NCI-H524 (cell line): ENCODE results near the gene ESYT2.

Experiments
- DNase-seq, 2 experiments: peaks; one replicate each; lab custom pipeline; 2025; lab: John Stamatoyannopoulos, UW

The ESYT2 gene

DNA sequence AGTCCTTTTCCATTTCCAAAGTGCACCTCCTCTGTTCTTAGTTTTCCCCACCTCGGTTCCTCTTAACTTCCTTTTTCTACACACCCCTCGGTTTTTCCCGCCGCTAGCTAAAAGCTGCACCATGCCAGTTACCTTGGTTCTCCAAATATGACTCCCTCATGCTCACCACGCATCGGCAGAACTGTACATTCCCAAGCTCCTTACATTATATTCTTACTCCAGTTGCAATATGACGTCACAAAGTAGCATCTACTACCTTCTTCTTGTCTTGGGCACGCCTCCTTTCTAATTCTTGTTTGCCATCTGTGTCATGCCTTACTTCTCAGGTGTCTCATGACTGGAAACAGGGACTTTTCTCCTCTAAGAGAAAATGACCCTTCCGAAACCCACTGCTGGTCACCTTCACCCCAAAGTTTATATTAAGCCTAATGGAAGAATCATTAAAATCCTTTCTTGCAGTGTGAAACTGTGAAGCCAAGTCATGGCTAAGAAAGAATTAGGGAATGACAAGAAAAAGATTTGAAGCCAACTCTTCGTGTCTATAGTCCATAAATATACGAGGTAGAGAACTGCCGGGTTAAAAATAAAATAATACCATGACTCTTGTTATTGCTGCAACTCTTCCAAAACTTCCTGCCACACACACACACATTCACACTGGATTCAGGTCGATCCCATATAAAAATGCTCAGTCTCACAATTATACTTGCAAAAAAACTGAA, 1.7 kb downstream of the ESYT2 start:
- DNase-seq = no peak

DNA sequence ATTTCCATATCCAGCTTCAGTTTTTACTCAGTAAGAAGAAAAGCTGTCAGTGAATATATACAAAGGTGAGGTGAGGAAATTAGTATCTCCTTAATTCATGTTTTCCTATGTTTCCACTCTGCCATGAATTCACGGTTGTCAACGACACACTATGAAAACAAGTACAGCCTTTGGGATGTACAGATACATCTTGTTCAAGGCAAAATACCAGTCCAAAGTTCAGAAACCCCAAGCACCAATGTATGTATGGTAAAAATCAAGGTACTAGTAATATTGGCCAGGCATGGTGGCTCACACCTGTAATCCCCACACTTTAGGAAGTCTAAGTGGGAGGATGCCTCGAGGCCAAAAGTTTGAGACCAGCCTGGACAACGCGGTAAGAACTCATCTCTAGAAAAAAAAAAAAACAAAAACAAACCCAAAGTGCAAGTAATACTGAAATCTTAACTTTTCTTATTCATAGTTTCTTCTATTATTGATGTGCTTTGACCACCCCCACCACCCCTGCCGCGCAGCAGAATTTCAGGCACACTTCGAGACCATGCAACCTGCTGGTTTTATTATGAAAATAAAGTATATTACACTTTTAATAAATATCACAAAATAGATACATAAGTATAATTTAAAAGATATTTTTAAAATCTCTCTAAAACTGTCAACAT, 3.5 kb downstream of the ESYT2 start:
- DNase-seq = peak in 1 of 2 experiments; percentile 19

DNA sequence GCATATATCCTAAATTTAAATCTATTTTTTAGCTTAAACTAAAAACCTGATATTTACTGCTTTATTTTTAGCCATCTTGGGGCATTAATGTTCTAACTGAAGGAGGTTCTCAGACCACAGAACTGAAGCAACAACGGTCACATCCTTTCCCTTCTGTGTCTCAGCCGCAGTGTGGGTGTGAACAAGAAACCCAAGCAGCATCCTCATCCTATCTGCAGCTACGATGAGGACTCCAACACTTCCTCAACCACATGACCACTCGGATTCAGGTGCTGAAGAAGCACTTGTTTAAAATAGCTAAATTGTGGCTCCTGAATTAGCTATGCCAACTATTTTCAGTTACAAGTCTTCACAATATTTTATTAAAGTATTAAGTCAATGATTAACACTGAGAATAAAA, 5.3 kb downstream of the ESYT2 start:
- no peak for DNase-seq

DNA sequence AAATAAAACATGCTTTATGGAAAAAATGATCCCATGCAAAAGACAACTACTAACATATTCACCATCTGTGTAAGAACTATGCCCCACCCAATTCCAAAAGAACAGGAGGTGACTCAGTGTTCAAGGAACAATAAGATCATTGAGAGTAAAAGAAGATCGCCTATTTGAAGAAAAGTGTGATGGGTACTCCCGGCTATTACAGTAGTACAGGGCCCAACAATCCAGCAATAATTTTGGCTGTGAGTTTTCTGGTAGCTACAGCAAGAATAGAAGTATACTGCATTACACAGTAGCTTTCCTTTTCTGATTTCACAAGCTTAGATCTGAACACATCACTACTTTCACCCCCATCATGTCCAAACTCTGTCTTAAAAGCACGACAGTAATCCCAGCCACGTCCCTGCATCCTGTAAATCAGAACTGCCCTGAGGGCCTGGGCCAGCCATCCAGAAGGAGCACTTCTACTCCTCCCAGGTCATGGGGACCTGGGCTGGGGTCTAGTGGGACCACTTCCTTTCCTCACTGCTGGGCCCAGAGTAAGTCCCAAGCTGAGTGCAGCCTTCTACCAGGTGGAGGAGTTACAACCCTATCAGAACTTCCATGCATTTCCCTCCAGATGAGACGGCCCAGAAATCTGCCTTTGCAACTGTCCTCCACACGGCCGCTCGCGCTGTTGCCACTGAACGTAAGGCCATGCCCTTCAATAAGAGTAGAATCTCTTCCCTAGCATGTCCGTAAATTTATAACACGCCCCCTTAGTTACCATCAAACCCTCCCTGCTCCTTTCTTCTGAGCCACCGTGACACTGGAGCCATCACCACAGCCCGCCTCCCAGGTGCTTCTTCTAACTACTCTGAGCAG, 7.9 kb downstream of the ESYT2 start:
- no peak for DNase-seq

DNA sequence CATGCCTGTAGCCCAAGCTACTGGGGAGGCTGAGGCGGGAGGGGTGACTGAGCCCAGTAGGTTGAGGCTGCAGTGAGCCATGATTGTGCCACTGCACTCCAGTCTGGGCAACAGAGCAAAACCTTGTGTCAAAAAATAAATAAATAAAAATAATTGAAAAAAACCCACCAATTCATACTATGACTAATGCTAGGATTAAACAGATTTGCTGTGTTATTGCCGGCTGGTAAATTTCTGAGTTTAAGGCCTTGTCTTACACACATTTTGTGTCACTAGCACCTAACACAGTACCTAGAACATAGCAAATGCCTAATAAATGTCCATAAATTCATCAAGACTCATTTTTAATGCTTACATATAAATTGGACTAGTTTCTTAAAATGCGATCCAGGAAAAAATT, 8.7 kb downstream of the ESYT2 start:
- DNase-seq = no peak

DNA sequence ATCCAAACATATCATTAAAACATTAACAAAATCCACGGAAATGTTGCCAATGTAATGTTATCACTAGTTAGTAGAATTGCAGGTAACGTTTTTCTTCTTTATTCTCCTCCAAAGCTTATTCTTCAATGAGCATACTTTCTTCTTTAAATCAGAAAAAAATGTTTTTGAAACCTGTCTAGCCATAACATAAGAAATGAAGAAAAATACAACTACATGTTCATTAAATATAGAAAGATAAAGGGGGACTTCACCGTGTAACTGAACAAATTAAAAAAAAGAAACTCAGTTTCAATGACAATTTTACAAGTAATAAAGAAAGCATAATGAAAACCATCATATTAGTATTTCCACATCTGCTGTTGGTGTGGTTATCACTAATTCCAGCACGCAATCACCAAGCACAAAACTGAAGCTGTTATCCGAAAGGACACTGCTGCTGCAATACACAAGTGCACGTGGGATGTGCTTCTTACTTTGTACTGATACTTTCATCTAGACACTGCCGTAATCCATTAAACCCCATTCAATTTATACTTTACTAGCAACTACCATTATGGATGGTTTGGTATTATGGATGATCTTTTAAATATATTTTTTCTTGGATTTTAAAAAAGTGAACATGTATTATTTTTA, 9.6 kb downstream of the ESYT2 start:
- DNase-seq = no peak

DNA sequence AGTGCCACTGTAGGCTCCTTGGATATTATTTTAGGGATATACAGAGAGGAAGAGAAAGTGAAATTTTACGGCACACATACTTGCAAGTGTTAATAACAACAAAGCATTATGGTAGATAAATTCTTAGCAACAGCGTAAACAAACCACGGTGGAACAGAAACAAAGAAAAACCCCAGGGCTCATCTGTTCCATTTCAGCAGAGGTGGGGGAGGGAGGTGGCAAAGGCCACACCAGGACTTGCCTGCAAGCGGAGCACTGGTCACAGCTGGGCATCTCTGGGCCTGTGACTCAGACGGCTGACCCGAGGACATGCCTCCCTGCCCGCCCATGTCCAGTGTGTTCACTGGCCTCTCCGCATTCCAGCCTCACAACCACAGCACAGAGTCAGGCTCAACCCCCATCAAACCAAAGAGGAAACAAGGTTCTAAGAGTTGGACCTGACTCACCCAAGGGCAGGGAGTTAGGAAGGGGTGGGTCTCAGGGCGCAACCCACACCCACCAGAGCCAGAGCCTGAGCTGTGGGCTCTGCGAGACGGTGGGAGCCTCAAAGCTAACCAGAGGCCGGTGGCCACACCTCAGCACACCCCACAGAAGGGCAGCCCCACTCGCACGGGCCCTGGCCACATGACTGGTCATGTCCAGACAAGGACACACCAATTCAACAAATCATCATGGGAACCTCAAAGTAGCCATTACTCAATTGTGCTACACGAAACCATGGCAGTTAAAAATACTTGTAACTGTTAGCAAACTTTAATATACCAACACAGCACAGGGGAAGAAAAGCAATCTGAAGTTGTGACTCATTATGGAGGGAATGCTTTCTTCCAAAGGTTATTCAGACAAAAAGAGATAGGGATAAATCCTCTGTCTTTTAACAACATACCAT, 10.7 kb downstream of the ESYT2 start:
- no peak for DNase-seq

DNA sequence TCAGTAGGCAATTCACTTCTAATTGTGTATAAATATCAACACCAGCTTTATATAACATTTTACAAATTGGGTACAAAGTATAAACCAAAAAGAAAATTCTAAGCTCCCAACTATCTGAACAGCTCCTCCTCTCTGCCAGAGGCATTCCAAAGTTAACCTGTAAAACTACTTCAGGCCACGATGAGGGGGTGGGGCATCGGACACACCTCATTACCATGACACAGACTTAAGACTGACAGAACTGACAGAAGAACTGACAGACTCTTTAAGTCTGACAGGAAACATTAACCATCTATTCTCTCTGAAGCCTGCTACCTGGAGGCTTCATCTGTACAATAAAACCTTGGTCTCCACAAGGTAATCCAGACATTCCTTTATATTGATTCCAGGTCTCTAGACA, 12.3 kb downstream of the ESYT2 start:
- no peak for DNase-seq

DNA sequence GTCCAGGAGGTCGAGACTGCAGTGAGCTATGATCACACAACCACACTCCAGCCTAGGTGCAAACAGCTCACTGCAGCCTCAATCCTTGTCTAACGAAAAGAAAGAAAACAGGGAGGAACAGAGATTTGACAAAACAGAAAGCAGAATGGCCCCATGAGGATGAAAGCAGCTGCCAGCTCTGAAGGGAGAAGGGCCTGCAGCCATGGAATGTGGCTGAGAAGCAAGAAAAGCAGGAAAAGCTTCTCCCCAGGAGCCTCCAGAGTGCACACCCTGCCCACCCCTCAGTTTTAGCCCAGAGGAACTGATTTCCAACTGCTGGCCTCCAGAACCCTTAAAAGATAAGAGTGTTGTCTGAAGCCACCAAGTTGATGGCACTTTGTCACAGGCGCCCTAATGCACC, 13.0 kb downstream of the ESYT2 start:
- no peak for DNase-seq

DNA sequence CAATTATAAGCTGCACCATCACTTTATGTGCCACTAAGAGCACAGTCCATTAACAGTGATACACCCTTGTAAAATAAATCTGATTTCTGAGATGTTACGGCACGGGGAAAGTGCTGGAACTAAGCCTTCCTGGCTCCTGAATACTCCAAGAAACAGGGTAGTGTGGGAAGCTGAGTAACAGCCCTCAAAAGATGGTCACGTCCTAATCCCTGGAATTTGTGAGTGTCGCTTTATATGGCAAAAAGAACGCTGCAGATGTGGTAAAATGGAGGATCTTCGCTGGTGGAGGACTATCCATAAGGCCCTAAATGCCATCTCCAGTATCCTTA, 13.5 kb downstream of the ESYT2 start:
- DNase-seq = no peak

DNA sequence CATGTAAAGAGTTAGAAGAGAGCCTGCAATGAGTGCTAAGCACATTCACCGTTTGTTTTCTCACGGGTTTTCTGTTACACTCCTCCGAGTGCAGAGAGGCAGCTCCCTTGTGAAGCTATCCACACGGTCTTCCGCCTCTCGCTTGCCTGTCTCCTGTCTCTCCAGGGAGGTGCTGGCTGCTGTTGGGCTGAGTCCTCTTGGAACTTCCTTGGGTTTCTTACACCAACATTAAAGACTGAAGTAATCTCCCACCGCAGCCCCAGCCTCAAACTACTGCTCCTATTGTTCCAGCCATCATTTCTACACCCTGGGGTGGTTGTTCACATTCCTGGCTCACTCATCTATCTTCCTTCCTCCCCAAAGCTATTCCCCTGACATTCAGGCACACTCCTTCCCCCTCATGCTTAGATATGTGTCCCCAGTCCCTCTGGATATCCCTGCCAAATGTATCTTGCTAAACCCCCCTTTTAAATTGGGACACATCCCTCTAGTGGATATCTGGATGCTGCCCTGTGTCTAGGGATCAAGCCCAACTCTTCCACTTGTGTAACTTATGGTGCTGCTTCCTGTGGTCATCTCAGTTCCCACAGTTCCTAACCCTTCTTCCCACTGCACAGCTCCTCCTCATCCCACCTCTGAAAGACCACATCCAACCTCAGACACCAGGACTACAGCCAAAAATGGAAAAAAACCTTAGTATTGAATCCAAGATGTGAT, 14.1 kb downstream of the ESYT2 start:
- DNase-seq = no peak

DNA sequence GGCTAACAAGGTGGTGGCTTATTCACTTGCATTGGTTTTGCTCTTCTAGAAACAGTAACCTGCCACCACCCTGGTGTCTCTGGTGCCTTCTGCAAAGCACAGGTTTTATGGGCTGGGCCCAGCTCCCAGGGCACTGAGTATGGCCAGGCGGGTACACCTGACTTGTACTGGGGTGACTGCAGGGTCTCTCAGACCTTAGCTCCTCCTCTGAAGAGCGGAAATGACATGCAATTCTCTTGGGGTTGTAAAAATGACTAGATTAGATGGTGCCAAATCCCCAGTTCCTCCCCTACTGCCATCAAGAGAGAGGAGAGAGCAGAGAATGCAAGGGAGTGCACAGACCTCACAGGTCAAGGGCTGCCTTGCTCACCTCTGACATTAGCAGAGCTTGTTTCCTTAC, 14.7 kb downstream of the ESYT2 start:
- no peak for DNase-seq

DNA sequence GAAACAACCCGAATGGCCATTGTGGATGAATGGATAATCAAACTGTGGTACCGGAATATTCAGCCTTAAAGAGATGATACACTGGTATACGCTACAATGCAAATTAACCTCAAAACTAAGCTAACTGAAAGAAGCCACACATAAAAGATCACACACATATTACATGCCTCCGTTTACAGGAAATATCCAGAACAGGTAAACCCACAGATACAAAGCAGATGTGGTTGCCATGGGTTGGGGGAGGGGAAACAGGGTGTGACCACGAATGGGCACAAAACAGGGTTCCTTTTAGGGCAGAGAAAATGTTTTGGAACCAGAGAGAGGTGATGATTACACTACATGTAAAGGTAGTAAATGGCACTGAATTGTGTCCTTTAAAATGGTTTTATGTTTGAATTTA, 16.6 kb downstream of the ESYT2 start:
- no peak for DNase-seq

DNA sequence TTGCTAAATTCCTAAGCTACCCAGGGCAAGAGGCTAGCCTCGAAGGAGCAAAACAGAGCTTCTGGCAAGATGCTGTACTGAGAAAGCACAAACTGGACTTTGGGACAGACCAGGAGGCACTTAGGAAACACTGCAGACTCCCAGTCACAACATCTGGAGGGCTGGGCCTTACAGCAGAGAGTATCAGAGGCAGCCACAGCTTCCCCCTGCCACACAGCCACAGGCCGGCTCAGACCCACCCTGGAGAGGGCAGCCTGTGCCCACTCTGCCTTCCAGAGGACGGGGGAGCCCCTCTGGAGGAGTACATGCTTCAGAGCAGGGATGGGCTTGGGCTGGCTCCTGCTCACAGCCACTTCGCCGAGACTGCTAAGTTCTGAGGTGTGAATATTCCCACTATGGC, 17.4 kb downstream of the ESYT2 start:
- no peak for DNase-seq

DNA sequence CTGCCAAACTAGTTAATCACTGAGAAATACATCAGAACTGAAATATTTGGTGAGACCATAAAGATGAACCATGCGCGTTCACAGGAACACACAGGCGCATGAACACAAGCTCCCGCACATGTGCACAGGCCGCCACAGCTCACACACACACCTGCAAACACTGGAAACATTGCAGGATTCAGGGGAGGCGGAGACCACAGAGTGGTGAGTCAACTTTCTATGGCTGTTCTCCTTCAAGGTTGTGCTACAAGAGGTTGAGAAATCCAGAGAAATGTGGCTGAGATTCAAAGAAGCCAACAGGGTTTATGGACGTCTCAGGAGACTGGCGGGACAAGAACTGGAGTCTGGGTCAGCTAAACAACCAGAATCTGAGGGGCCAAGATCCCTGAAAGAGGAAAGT, 17.8 kb downstream of the ESYT2 start:
- DNase-seq = no peak

DNA sequence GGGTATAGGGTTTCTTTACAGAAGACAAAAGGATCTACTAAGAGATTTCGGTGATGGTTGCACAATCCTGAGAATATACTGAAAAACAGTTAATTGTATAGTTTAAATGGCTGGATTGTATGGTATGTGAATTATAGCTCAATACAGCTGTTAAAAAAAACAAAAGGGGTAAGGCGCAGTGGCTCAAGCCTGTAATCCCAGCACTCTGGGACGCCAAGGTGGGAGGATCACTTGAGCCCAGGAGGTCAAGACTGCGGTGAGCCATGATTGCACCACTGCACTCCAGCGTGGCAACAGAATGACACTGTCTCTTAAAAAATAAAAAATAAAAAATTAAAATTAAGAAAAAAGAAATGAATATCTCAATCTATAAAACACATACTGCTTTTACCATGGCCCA, 18.5 kb downstream of the ESYT2 start:
- DNase-seq = no peak

DNA sequence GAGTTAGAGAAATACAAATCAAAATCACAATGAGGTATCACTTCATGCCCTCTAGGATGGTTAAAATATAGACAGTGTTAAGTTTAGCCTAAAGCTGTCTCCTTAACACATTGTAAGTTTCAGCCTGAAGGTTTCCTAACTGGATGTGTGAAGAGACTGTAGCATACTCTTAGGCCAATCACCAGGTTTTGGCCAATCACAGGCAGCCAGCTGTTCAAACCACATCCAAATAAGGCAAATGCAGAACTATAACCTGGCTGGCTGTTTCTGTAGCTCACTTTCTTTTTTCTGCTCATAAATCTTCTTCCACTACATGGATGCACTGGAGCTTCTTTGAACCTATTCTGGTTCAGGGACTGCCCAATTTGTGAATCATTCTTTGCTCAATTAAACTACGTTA, 19.7 kb downstream of the ESYT2 start:
- no peak for DNase-seq

DNA sequence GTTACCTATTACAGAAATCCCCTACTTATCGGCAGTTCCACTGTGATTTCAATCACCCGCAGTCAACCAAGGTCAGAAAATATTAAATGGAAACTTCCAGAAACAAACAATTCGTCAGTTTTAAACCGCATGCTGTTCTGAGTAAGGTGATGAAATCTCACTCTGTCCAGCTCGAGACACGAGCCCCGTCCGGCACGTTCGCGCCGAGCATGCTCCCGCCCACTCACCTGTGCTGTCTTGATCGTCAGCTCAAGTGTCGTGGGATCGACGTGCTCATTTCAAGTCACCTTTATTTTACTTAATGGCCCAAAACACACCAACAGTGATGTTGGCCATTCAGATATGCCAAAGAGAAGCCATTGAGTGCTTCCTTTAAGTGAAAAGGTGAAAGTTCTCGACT, 21.2 kb downstream of the ESYT2 start:
- DNase-seq = no peak

DNA sequence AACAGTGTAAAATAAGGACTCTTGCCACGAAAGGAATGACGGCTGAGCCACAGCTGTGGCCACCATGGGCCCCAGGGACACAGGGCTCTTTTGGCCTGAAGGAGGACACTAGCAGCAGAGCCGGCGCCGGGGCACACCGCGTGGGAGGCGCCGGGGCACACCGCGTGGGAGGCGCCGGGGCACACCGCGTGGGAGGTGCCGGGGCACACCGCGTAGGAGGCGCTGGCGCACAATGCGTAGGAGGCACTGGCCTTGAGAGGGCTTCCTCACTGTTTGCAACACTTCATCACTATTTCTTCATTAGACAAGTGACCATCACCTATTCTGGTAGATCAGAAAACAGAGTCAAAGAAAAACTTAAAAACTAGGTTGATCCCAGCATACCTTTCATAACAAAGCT, 23.4 kb downstream of the ESYT2 start:
- no peak for DNase-seq

DNA sequence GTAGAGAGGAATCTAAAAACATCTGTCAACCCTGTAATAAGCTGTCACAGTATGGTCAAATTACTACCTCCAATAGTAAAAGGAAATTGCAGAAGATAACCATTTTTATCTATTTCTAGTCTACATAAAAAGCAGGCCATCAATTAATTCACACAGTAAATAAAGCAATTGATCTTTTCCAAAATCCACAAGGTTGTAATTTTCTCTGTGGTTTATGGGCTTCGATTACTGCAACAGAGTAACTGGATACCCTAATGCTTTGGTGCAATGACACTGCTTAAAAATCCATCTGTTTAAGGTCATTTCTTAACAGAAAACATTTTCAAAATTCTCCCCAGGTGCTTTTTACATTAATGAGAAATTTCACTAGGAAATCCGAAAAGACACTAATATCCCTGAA, 23.9 kb downstream of the ESYT2 start:
- DNase-seq = no peak

DNA sequence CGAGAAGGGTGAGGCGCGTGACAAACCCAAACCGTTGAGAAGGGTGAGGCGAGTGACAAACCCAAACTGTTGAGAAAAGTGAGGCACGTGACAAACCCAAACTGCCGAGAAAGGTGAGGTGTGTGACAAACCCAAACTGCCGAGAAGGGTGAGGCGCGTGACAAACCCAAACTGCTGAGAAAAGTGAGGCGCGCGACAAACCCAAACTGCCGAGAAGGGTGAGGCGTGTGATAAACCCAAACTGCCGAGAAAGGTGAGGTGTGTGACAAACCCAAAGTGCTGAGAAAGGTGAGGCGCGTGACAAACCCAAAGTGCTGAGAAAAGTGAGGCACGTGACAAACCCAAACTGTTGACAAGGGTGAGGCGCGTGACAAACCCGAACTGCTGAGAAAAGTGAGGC, 25.0 kb downstream of the ESYT2 start:
- DNase-seq = no peak
